Activated T-cell treated with anti-CD3 and anti-CD28 coated beads, Interleukin-2, amount 50 U/mL, for 4 hours (primary cell): Measurements from ENCODE around the gene OSBPL6. TPM values are rescaled to one million over a fixed set of nuclear protein-coding genes. Genes with fewer than 3 reads are reported as not detected.

Experiments used
- ATAC-seq, 2 donors: fragments of 200-7000 bp; cut with Tn5 transposase; one replicate each; pipeline ENCODE4 v1.10.0; 2021
- DNase-seq: peaks from one replicate; pipeline ENCODE4 v3.0.0-alpha.2; 2020
- H3K27me3 Mint-ChIP-seq: one replicate; pipeline ENCODE4 v1.8.0; 2021; ENCODE audit warnings: low read depth, mixed read lengths
- H3K36me3 Mint-ChIP-seq: one replicate; pipeline ENCODE4 v1.8.0; 2022; ENCODE audit warnings: mixed read lengths; ENCODE audit not compliant: insufficient read depth
- H3K4me1 Mint-ChIP-seq: one replicate; pipeline ENCODE4 v1.8.0; 2021; ENCODE audit warnings: low read depth, mixed read lengths
- H3K4me3 Mint-ChIP-seq: one replicate; pipeline ENCODE4 v1.8.0; 2021; ENCODE audit warnings: mild to moderate bottlenecking, moderate library complexity, mixed read lengths
- H3K9me3 Mint-ChIP-seq: one replicate; pipeline ENCODE4 v1.8.0; 2021; ENCODE audit warnings: mixed read lengths
- total RNA-seq, 3 donors: library from RNA; stranded (reverse); gene quantifications; one replicate each; pipeline ENCODE4 v1.2.1, GENCODE V29; 2021

The OSBPL6 gene
- total RNA-seq, 3 donors from 2014 or later, result 0.28 to 0.53 (median 0.30) TPM

DNA sequence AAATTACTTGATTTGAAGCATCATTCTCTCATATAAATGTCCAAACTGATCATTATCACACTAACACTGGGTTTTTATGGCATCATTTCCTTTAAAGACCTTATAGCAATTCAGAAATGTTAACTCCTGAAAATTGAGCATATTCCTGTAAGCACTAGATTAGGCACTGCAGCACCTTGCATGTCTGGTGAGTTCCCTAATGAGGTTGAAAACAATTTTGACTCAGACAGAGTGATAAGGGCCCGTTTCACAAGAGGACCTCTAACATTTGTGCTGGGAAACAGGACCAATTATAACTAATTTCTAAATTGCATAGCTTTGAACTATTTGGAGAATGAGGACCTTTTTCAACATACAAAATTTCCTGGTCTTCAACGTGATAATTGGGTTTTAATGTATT lies 69.9 kb downstream of the OSBPL6 start:
- DNase-seq (no peak), ATAC-seq (no peak)
- Mint-ChIP-seq H3K4me3 (no peak overlapping the region), H3K4me1 (no peaks in the 10 kb centered on the region), H3K36me3 (no peaks in the 10 kb centered on the region), H3K9me3 (no peaks in the 10 kb centered on the region), H3K27me3 (no peaks in the 10 kb centered on the region)

- Mint-ChIP-seq H3K27me3 (no peaks in the 10 kb centered on the region), H3K4me1 (no peaks in the 10 kb centered on the region), H3K36me3 (no peaks in the 10 kb centered on the region), H3K9me3 (no peaks in the 10 kb centered on the region), H3K4me3 (no peak overlapping the region)
- no peak for DNase-seq
- no peak for ATAC-seq
These were observed 71.5 kb downstream of the OSBPL6 start for GRCh38 chr2:178265851-178266250.

DNA sequence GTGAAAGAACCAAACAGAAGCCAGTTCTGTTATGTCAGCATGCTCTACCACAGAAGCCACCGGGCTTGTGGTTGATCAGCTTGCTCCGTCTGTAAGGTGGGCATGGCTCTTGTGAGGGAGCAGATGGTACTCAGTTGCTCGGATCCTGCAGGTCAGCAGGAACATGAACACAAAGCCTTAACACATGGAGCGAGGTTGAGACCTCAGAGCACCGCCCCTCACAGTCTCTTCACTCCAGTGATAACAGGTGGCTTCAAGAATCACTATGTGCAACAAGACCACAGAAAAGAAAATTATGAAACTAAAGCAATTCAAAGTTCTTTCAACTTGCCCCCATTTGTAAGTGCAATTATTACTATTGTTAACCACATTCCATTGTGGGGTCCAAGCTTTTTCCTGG lies 72.1 kb downstream of the OSBPL6 start:
- no peaks in the 10 kb centered on the region for H3K4me1 Mint-ChIP-seq
- H3K9me3 Mint-ChIP-seq, result no peaks in the 10 kb centered on the region
- no peaks in the 10 kb centered on the region for H3K36me3 Mint-ChIP-seq
- DNase-seq, result no peak
- H3K4me3 Mint-ChIP-seq, result no peak overlapping the region
- H3K27me3 Mint-ChIP-seq, result no peaks in the 10 kb centered on the region
- ATAC-seq, result no peak

DNA sequence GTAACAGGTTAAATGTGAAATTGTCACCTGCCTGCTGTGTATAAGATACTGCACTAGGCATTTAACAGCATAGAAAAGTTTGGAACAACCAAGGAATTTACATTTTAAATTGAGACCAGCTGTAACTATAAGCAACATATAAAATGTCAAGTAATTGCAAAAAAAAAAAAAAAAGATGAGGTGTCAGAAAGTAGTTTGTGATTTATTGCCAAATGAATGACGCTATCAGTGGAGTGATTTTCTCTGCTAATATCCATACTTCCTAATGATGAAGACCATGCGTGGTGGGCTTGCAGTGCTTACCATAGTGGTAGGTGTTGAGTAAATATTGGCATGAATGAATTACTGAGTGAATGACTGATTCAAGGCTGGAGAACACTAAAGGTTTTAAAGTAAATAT lies 73.3 kb downstream of the OSBPL6 start:
- Mint-ChIP-seq H3K36me3 (no peaks in the 10 kb centered on the region), H3K4me1 (no peaks in the 10 kb centered on the region), H3K4me3 (no peak overlapping the region), H3K9me3 (no peaks in the 10 kb centered on the region), H3K27me3 (no peaks in the 10 kb centered on the region)
- DNase-seq (no peak), ATAC-seq (no peak)

GRCh38 chr2:178268435-178268834 lies 74.1 kb downstream of the OSBPL6 start:
- no peaks in the 10 kb centered on the region for H3K9me3 Mint-ChIP-seq
- no peaks in the 10 kb centered on the region for H3K27me3 Mint-ChIP-seq
- ATAC-seq, result no peak
- H3K4me3 Mint-ChIP-seq, result no peak overlapping the region
- no peaks in the 10 kb centered on the region for H3K4me1 Mint-ChIP-seq
- DNase-seq, result no peak
- H3K36me3 Mint-ChIP-seq, result no peaks in the 10 kb centered on the region

GRCh38 chr2:178269438-178270224 lies 75.3 kb downstream of the OSBPL6 start:
- Mint-ChIP-seq H3K27me3 (no peaks in the 10 kb centered on the region), H3K4me1 (no peaks in the 10 kb centered on the region), H3K9me3 (no peaks in the 10 kb centered on the region), H3K4me3 (no peak overlapping the region), H3K36me3 (no peaks in the 10 kb centered on the region)
- no peak for ATAC-seq
- DNase-seq, result no peak

DNA sequence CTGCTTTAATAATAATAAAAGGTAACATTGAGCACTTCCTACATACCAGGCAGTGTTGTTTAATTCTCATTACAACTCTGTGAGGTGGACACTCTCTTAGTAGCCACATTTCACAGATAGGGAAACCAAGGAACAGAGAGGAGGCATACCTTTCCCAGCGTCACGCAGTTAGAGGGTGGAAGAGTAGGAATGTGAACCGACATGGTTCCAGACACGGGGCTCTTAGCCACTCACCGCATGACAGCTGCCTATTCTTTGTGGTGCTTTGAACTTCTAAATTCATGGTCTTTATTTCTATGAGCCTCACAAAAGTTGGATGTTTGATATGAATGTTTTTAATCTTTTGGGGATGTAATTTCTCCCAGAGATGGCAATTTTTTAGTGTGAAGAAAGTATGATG lies 76.0 kb downstream of the OSBPL6 start:
- Mint-ChIP-seq H3K4me1 (no peaks in the 10 kb centered on the region), H3K27me3 (no peaks in the 10 kb centered on the region)

DNA sequence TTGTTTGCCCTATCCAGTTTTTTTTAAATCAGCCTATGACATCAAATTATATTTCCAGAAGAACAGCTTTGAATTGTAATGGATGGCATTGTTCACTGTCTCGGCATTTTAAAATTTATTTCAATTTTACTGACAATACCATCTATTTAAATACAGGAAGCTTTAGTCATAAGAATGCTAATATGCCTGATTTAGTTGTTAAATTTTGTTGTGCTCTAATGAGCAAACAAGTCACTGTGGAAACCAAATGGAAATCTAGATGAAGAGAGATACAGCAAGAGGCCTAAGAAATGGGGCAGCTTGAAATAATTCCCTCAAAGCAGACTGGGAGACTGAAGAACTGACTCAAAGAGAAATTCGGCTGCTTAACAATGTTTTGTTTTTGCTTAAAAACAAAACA lies 76.8 kb downstream of the OSBPL6 start:
- no peaks in the 10 kb centered on the region for H3K36me3 Mint-ChIP-seq
- no peak for ATAC-seq

More for the DNA sequence above, 76.0 kb downstream of the OSBPL6 start:
- Mint-ChIP-seq H3K36me3 (no peaks in the 10 kb centered on the region), H3K9me3 (no peaks in the 10 kb centered on the region), H3K4me3 (no peak overlapping the region)
- DNase-seq (no peak), ATAC-seq (no peak)

GRCh38 chr2:178271629-178272333 lies 77.5 kb downstream of the OSBPL6 start:
- ATAC-seq (no peak), DNase-seq (no peak)
- H3K4me1 Mint-ChIP-seq, result no peaks in the 10 kb centered on the region
- no peak overlapping the region for H3K4me3 Mint-ChIP-seq
- no peaks in the 10 kb centered on the region for H3K9me3 Mint-ChIP-seq
- peaks cover 2% of the 10 kb centered on the region for H3K27me3 Mint-ChIP-seq
- no peaks in the 10 kb centered on the region for H3K36me3 Mint-ChIP-seq

More for the DNA sequence above, 76.8 kb downstream of the OSBPL6 start:
- H3K4me1 Mint-ChIP-seq, result no peaks in the 10 kb centered on the region
- no peak overlapping the region for H3K4me3 Mint-ChIP-seq
- H3K27me3 Mint-ChIP-seq, result no peaks in the 10 kb centered on the region
- DNase-seq, result no peak
- no peaks in the 10 kb centered on the region for H3K9me3 Mint-ChIP-seq

GRCh38 chr2:178273787-178274360 lies 79.6 kb downstream of the OSBPL6 start:
- Mint-ChIP-seq H3K27me3 (peaks cover 6% of the 10 kb centered on the region), H3K4me1 (no peaks in the 10 kb centered on the region), H3K9me3 (no peaks in the 10 kb centered on the region), H3K4me3 (no peak overlapping the region), H3K36me3 (no peaks in the 10 kb centered on the region)
- ATAC-seq (no peak), DNase-seq (no peak)

- DNase-seq (no peak), ATAC-seq (no peak)
- Mint-ChIP-seq H3K4me3 (no peak overlapping the region), H3K9me3 (no peaks in the 10 kb centered on the region), H3K4me1 (no peaks in the 10 kb centered on the region), H3K27me3 (peaks cover 9% of the 10 kb centered on the region), H3K36me3 (no peaks in the 10 kb centered on the region)
These were observed 81.3 kb downstream of the OSBPL6 start for GRCh38 chr2:178275600-178275999.

DNA sequence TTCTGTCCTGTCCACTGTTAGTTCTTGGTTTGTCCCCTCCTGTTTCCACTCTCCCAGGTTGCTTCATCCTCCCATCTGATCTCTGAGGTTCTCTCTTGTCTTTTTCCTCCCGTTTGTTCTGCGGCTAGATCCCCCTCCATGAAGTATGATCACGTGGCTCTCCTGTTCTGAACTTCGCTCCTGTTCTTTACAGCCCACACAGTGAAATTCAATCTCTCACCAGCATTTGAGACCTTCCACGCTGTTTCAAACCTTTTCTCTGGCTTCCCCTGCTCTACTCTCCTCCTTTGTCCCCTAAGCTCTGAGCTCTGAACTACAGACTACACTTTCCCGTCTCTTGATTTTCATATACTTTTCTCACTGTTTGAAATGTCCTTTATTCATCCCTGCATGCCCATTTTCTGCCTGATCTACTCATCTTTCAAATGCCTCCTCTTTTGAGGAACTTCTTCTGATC lies 83.5 kb downstream of the OSBPL6 start:
- peaks cover 9% of the 10 kb centered on the region for H3K27me3 Mint-ChIP-seq
- ATAC-seq, result no peak
- DNase-seq, result no peak
- H3K36me3 Mint-ChIP-seq, result no peaks in the 10 kb centered on the region
- H3K9me3 Mint-ChIP-seq, result no peaks in the 10 kb centered on the region
- no peaks in the 10 kb centered on the region for H3K4me1 Mint-ChIP-seq
- H3K4me3 Mint-ChIP-seq, result no peak overlapping the region

DNA sequence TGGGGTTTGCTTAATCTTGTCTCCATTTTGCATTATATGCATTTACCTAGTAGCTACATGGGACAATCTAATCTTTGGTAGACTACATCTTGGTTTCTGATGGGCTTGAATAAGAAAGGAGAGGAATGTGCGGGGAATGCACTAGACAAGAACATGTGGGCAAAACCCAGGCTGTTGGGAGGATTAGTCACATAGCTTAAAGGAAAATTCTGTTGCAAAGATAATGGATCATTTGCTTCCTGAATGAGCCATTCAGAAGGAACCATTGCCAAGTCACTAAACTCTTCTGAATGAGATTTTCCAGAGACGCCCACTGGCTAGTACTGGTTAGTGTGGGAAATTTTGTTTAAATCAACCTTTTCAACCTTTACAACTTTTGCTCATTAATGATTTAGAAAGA lies 84.8 kb downstream of the OSBPL6 start:
- no peak for DNase-seq
- Mint-ChIP-seq H3K4me3 (no peak overlapping the region), H3K4me1 (no peaks in the 10 kb centered on the region), H3K9me3 (no peaks in the 10 kb centered on the region), H3K36me3 (no peaks in the 10 kb centered on the region), H3K27me3 (peaks cover 9% of the 10 kb centered on the region)
- no peak for ATAC-seq

DNA sequence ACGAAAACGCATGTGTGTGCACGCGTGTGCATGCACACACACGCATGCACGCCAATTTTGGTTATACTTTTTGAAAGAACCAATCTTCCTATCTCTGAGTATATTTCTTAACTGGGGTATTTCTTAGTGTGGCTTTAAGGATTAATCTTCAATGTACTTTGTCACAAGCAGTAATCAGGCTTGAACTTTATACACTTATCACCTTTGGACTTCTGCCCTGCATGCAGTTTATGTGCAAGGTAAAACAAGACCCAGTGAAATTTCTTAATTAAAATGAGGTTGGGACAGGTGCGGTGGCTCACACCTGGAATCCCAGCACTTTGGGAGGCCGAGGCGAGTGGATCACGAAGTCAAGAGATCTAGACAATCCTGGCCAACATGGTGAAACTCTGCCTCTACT lies 85.3 kb downstream of the OSBPL6 start:
- Mint-ChIP-seq H3K36me3 (no peaks in the 10 kb centered on the region), H3K27me3 (peaks cover 9% of the 10 kb centered on the region), H3K9me3 (no peaks in the 10 kb centered on the region), H3K4me3 (no peak overlapping the region), H3K4me1 (no peaks in the 10 kb centered on the region)
- ATAC-seq (no peak), DNase-seq (no peak)
